CD4-positive, alpha-beta T cell treated with Interleukin-2 at 100 ng/mL for 4 hours (primary cell): ENCODE measurements around the gene SMYD3.
"Not testable (repeated sequence)": the region's sequence is repeated elsewhere in the genome, so short reads cannot be mapped to it uniquely, and the experiment has no call there.

Source experiments
- DNase-seq: peaks from one replicate; pipeline ENCODE4 v3.0.0-alpha.2; 2020; ENCODE audit warnings: low spot score

Gene SMYD3

DNA sequence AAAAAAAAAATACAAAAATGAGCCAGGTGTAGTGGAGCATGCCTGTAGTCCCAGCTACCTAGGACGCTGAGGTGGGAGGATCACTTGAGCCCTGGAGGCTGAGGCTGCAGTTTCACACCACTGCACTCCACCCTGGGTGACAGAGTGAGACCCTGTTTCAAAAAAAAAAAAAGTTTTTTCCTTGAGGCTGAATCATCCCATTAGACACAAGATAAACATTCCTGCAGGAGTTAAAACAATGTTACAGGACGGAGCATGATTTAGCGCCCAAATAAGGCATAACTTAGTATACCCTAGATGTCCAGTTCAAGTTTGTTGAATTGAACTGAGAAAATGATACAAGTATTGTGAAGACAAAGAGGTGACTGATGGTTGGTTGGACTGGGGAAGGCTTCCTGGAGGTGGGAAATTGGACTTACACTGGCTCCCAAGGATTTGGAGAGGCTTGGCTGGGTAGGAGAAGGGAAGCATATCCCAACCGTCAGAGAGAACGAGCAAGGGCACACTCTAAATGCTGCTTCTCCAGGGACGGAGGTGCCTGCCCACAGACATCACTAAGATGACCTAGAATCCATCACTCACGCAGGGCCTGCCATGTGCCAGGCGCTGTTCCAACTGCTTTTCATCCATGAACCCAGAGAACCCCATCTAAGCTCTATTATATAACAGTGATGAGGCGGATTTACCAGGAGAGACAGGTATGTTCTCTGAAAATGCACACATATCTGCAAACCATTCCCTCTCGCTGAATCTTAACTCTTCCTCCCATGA is 741.7 kb downstream of the SMYD3 start:
- no peak for DNase-seq

DNA sequence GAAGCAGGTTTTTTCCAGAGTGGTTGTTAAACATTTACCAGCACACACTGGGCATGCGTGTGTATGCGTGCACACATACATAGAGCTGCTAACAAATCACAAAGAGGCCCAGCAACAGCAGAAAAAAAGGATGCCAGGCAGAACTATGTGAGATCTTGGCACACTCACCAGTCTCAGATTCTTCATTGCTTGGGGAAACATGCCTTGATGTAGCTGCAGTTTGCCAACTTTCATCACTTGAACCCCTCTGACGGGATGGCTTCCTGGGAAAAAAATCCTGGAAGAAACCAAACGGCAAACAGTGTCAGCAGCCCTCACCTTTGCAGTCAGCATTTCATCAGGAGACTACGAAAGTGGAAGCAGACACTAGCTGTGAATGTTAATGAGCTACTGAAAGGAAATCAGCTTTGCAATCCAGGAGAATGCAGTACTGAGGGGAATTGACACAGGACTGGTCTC is 743.2 kb downstream of the SMYD3 start:
- DNase-seq: no peak

DNA sequence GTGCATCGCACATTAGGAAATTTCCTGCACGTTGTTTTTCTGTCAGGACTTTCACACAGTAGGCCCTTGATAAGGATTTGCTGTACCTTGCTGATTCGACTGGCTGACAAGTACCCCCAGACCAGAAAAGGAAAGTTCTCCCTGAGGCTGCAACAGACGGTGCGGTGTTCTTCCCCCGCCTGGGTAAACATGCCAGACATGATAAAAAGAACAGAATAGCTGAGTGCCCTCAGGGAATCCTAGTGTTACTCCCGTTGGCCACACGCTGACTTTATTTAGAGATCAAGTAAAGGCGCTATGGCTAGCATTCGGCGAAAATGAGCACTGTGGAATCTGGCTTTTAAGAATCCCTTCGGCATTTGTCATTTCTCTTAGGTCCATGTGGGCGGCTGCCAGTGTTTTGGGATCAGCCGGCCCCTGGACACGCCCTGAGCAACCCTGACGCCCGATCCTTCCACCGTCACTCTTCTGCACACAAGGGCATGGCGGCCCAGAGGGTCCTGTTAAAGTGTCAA is 744.6 kb downstream of the SMYD3 start:
- DNase-seq: no peak

DNA sequence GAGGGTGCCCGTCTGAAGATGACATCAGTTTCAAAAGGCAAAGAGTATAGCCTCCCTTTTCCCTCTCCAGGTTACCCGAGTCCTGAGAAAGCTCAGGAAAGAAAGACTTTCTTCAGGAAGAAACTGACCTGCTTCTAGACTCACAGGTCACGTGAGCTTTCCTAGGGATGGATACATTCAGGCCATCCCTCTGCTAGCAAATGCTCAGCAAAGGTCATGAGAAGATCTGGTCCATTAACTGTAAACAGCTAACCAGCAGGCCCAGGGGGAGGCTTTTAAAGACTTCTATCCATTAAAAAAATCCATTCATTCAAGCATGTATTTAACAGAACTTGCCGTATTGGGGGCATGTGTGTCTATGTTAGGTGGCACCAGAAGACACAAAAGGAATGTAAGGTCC is 746.8 kb downstream of the SMYD3 start:
- DNase-seq: no peak

DNA sequence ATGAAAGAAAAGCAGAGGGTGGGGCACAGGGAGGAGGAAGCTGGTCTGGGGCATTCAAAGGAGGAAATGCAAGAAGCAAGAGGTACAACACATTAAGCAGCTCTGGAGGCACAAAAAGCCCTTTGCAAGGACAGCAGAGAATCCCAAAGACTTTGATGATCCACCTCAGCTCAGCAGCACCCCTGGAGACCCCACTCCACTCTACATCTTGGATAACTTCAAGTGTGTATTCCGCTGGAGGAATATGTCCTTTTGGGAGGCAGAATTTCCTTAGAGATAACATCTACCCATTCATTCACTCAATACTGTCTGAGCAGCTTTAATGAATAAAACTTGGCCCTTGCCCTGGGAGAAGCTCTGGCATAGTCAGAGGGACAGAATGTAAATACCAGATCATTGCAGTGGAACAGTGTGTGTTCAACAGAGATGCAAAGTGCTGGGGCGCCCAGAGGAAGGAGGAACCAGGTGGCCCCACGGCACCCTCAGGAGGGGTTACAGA is 752.6 kb downstream of the SMYD3 start:
- DNase-seq: no peak

DNA sequence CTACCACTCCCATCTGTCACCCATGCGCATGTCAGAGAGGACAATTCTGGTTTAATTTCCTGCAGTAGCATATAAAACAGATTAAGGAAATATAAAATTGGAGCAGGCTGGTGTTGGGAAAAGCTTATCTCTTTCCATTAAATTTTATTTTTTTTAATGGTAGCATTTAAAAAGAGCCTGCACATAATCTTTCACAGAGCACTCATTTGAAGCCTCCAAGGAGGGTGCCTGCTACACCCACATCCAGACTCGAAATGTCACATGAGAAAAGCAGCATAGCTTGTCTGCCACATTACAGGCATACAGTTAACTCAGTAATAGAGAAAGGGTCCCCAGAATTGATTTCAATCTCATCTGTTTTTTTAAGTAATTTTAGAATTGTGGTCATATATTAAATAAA is 753.3 kb downstream of the SMYD3 start:
- DNase-seq: no peak

DNA sequence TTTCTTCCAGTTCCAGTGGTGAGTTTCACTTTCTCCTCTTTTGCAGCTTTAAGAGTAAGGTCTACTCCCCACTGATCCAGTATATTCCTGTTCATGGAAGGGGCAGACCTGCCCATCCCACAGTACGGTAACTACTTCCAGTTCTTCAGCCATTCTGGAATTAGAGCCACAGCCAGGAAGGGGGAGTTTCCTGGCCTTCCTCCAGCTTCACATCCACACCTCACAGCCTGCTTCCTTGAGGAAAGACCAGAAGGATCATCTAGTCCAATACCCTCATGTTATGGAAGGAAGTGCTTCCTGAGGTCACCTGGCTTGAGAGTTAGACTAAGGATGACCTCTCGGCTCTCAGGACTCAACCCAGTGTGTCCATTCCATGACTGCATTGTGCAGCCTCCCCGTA is 754.5 kb downstream of the SMYD3 start:
- DNase-seq: no peak

DNA sequence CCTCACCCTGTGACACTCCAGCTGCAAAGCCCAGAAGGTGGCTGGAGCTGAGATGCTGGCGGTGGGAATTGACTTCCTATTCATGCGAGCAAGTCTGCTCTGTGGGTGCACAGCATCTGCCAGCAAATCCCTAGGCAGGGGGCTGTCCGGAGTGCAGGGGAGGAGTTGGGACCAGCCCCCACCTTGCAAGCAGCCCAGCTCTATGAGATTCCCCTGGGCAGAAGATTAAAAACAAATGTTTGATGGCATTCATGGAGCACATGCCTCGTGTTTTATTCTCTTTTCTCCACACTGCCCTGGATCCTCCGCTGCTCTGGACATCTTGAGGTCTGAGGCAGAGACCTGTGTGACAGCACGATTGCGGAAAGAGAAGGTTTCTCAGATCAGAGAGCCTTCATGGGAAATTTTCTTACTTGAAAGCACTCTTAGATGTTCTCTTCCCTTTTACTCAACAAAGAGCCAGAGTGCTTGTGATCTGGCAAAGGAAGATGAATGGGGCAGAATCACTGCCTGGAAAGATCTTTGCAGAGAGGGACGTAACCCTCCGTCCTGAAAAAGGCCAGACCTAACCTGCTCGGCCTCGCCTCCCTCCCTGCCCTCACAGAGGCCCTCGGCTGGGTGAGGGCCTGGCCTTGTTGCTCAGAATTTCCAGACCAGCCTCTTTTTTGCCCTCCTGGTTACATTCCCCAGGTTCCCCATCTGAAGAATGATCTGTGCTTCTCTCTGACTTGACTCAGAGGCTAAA is 755.2 kb downstream of the SMYD3 start:
- DNase-seq: no peak

DNA sequence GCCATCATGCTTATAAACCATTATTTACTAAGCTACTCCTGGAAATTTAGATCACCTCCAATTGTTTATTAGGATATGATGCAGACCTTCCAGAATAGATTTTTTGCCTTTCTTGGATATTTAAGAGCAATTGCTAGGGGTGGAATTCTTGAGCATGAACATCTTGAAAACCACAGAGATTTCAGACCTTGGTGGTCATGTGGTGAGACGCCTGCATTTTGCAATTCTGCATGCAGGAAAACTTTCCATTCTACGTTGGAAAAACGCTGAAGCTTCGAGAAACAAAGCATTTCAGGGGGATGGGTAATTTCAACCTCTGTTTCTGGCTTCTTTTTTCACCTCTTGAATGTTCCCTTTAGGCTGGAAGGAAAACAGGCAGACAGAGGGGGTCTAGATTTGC is 756.0 kb downstream of the SMYD3 start:
- no peak for DNase-seq

DNA sequence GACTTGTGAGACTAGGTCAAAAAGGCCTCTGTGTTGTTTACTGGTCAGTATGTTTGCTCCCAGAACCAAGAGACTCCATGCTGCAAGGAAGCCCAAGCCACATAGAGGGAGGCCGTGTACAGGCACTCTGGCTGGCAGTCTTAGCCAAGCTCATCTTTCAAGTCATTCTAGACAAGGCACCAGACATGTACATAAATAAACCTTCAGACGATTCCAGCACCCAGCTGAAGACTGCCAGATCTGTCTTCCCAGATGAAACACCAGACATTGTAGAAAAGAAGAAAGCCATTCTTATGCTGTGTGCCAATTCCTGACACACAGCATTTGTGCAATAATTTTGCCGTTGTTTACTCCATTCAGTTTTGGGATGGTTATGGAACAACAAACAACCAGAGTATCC is 756.8 kb downstream of the SMYD3 start:
- no peak for DNase-seq

DNA sequence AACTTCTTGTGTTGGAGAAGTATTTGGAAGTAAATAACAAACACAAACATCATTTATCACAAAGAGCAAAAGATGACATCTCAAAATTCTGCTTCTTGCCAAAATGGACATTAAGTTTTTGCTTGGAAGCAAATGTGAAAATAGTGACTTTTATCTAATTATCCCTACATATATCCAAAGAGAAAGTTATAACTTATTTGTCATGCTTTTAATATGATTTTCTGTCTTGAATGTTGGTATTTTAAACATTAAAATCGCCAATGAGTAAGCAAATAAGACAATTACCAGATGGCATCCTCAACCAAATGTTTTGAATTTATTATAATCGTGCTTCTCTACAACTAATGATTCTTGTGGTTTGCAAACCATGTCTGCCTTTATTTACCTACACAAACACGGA is 758.0 kb downstream of the SMYD3 start:
- DNase-seq: no peak

DNA sequence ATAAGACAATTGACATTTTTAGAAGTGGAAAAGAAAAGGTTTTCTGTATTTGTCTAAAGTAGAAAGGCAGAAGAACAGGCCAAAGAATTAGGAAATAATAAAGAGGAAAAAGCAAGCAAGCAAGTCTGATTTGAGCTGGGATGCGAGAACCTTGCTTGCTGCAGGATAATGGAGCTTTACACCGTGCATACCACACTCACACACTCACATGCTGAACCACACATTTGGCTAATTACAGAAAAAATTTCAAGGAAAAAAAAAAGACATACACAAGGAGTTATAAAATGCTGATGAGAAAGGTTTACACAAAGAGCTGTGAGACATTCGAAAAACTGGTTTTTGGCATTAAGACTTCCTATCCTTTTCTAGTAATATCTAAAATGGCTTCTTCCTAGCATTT is 758.4 kb downstream of the SMYD3 start:
- DNase-seq: no peak

DNA sequence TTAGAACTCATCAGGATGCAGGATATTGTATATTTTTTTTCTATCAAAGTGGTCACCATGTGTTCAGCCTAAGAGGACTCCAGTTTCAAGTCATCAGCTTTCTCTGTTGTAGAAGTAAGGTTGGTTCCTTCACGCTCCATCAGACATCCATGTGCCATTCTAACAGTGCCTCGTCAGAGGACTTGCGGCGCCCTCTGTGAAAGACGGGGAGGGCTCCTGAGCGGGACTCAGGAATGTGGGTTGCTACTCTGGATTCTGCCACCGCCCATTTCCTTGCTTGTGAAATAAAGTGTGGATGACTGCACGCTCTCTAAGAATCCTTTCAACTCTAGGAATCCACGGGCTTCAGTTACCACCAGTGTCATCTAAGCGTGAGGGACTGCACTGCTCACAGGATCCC is 758.8 kb downstream of the SMYD3 start:
- no peak for DNase-seq

DNA sequence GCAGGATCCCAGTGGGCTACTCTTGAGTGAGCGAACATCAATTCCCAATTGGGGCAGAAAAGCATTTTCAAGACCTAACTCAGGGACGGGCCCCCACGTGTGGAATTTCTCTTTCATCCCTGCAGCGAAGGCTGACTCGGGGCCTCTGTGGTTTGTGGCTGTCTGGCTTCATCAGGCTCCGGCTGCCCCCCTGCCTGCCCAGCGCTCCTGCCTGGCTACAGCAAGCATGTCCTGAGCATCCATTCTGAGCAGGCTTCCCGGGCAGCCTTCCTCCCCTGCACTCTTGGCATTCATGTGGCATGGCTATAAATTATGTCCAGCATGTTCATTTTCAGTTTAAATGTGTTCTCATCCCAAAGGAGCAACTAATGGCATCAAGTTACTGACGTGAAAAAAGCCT is 764.2 kb downstream of the SMYD3 start:
- DNase-seq: no peak

DNA sequence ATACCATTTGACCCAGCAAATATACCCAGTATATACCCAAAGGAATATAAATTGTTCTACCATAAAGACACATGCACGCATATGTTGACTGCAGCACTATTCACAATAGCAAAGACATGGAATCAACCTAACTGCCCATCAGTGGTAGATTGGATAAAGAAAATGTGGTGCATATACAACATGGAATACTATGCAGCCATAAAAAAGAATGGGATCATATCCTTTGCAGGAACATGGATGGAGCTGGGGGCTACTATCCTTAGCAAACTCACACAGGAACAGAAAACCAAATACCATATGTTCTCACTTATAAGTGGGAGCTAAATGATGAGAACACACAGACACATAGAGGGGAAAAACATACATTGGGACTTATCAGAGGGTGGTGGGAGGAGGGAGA is 766.7 kb downstream of the SMYD3 start:
- DNase-seq: not testable (repeated sequence)

DNA sequence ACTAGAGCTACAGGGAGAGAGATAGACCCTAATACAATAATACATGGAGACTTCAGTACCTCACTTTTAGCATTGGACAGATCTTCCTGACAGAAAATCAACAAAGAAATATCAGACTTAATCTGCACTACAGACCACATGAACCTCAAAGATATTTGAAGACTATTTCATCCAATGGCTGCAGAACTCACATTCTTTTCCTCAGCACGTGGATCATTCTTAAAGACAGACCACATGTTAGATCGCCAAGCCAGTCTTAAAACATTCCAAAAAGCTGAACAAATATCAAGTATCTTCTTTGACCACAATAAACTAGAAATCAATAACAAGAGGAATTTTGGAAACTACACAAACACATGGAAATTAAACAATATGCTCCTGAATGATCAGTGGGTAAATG is 776.3 kb downstream of the SMYD3 start:
- DNase-seq: no peak

DNA sequence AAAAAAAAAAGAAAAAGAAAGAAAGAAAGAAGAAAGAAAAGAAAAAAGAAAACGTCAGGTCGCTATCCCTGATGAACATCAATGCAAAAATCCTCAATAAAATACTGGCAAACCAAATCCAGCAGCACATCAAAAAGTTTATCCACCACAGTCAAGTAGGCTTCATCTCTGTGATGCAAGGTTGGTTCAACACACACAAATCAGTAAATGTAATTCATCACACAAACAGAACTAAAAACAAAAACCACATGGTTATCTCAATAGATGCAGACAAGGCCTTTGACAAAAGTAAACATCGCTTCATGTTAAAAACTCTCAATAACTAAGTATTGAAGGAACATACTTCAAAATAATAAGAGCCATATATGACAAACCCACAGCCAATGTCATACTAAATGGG is 779.0 kb downstream of the SMYD3 start:
- not testable (repeated sequence) for DNase-seq

DNA sequence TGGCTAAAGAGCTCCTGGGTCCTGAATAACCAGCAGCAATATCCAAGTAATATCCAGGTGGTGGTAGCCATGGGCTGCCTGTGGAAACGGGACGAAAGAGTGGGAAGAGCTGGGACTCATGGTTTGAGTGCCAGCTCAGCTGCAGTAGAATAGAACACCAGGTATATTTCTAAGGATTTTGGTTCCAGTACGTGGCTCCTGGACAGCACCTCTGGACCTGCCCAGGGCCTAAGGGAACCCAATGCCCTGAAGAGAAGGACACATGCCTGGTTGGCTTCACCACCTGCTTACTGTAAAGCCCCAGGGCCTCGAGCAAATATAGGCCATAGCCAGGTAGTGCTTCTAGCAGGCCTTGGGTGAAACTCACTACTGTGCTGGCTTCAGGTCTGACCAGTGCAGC is 785.6 kb downstream of the SMYD3 start:
- no peak for DNase-seq

DNA sequence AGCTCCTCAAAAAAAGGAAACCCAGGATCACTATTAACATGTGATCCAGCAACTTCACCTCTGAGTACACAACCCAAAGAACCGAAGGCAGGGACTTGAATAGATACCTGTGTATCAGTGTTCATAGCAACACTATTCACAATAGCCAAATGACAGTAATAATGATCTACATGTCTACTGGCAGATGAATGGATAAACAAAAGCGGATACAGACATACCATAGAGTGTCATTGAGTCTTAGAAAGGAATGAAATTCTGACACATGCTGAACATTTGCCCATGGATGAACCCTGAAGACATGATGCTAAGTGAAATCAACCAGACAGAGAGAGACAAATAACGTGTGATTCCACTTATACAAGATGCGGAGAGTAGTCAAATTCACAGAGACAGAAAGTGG is 788.1 kb downstream of the SMYD3 start:
- DNase-seq: no peak

DNA sequence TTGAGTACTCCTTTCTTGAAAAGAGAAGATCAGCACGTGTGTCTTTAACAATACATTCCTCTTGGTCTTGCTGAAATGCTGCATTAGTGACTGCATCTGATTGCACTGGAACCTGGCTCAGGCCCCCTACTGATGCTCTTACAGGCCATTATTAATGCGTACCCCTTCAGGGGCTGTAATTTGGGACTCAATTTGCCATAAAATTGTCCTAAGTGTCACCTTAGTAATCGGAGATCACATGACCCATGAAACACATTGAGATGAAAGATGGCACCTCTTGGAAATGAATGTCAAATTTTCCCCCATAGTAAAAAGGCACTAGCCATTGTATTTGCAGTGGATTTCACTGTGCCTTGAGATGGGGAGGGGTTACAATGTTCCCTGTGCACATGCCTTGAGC is 789.0 kb downstream of the SMYD3 start:
- DNase-seq: no peak

DNA sequence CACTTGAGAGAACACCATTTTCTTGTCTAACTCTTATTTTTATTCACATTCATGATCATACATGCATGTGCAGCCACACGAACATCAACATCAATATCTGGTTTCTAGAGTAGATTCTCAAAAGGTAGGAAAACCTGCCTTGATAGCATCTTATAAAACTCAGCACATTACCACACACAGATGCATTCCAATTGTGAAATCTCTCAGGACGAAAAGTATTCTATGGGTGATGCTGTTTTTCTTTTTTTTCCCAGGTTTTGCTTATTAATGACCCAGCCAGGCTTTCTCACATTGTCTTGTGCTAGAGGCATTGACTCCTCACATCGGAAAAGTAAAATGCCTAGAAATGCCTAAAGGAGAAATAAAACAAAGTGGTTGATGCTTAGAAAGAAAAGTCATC is 789.5 kb downstream of the SMYD3 start:
- no peak for DNase-seq

DNA sequence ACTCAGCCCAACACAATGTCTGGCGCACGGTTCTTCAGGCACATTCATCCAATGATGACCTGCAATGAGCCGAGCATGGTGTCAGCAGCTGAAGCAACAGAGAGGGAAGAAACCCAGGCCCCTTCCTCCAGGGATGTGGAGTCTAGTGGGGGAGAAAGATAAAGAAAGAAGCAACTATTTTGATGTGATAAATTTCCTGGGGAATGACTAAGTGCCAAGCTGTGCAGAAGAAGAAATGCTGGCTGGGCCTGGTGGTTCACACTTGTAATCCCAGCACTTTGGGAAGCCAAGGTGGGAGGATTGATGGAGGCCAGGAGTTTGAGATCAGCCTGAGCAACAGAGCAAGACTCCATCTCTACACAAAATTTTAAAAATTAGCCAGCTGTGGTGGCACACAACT is 790.5 kb downstream of the SMYD3 start:
- DNase-seq: no peak

DNA sequence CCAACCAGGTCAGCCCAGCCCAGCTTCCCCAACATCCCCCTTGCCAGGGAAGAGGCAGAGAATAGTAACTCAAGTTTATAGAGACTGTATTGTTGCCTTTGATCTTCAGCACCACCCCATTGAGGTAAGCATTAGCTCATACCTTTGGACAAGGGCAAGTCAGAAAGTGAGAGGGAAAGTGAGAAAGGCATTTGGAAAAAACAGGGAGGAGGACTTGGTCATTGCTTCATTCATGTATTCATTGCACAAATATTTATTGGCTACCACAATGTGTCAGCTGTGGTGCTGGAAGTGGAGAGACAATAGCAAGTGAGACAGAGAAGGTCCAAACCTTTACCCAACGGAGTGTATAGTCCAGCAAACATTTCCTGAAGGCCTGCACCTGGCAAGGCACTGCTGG is 791.1 kb downstream of the SMYD3 start:
- no peak for DNase-seq
